SK-N-SH (cell line): ENCODE data around the gene TMEM198. TPM values are rescaled to one million over a fixed set of nuclear protein-coding genes. Genes with fewer than 3 reads are reported as not detected.

Source experiments
- CTCF ChIA-PET: fragments of 300-600, 350-600 bp; formaldehyde crosslinking; extraction: SDS; loops from one replicate; lab custom pipeline; 2021; lab: Yijun Ruan, JAX
- POLR2A ChIA-PET: fragments of 350-600 bp; sonication (Branson Sonifier 250); formaldehyde crosslinking; extraction: SDS; loops from one replicate; lab custom pipeline; 2020; ENCODE audit warnings: antibody characterized with exemption, inconsistent platforms; lab: Yijun Ruan, JAX
- DNase-seq: peaks from one replicate; pipeline ENCODE4 v3.0.0; 2012
- H2AFZ ChIP-seq: fragments of 200-600 bp; sonication (generic); 2 replicates; pipeline ENCODE4 v1.8.1; 2016; ENCODE audit warnings: antibody characterized with exemption, mild to moderate bottlenecking, low read depth
- H3F3A ChIP-seq: fragments of 200-600 bp; sonication (generic); replicated peaks from 2 replicates; pipeline ENCODE3; 2016; ENCODE audit warnings: antibody characterized with exemption, mild to moderate bottlenecking; ENCODE audit not compliant: insufficient read depth
- H3K27ac ChIP-seq, 2 experiments: fragments of 200-500 bp in 1 of 2; fragments of 200-600 bp in 1 of 2; sonication (Bioruptor generic) in 1 of 2; sonication (generic), shearing (Covaris generic) in 1 of 2; 2 replicates each; pipeline versions ENCODE4 v1.5.1 to v1.6.1; 2014 to 2016; ENCODE audit warnings: low read depth in 2 of 2, inconsistent platforms in 1 of 2, low read length in 1 of 2, mild to moderate bottlenecking in 1 of 2, mixed read lengths in 1 of 2
- H3K27me3 ChIP-seq: fragments of 200-600 bp; sonication (generic), shearing (Covaris generic); 2 replicates; pipeline ENCODE4 v1.6.1; 2016; ENCODE audit warnings: mixed run types; ENCODE audit not compliant: insufficient read depth
- H3K36me3 ChIP-seq, 2 experiments: fragments of 200-500 bp in 1 of 2; fragments of 200-600 bp in 1 of 2; sonication (Bioruptor generic) in 1 of 2; sonication (generic) in 1 of 2; replicated peaks in 1 of 2; 2 replicates each; pipeline versions ENCODE3 to v1.5.1; 2014 to 2016; ENCODE audit warnings: low read length in 1 of 2, mild to moderate bottlenecking in 1 of 2; ENCODE audit not compliant: insufficient read depth in 2 of 2, control insufficient read depth in 1 of 2
- H3K4me1 ChIP-seq, 2 experiments: fragments of 200-500 bp in 1 of 2; fragments of 200-600 bp in 1 of 2; sonication (Bioruptor generic) in 1 of 2; sonication (generic), shearing (Covaris generic) in 1 of 2; 2 replicates each; pipeline versions ENCODE4 v1.5.1 to v1.6.1; 2014 to 2016; ENCODE audit warnings: low read depth in 1 of 2, low read length in 1 of 2, mixed run types in 1 of 2; ENCODE audit not compliant: insufficient read depth in 2 of 2, control insufficient read depth in 1 of 2
- H3K4me2 ChIP-seq: fragments of 200-600 bp; sonication (generic), shearing (Covaris generic); 2 replicates; pipeline ENCODE4 v1.6.1; 2017; ENCODE audit warnings: mixed run types
- H3K4me3 ChIP-seq, 2 experiments: fragments of 200-500 bp in 1 of 2; fragments of 200-600 bp in 1 of 2; sonication (Bioruptor generic) in 1 of 2; sonication (generic), shearing (Covaris generic) in 1 of 2; 2 replicates each; pipeline versions ENCODE4 v1.5.1 to v1.8.1; 2014 to 2016; ENCODE audit warnings: low read depth in 2 of 2, inconsistent platforms in 1 of 2, low read length in 1 of 2, mild to moderate bottlenecking in 1 of 2, mixed read lengths in 1 of 2, moderate library complexity in 1 of 2
- H3K79me2 ChIP-seq: fragments of 200-600 bp; sonication (generic); 2 replicates; pipeline ENCODE4 v1.8.1; 2017; ENCODE audit warnings: mild to moderate bottlenecking; ENCODE audit not compliant: insufficient read depth
- H3K9ac ChIP-seq: fragments of 200-600 bp; sonication (generic); 2 replicates; pipeline ENCODE4 v1.6.1; 2017; ENCODE audit warnings: mixed run types
- H3K9me2 ChIP-seq: fragments of 200-600 bp; sonication (generic); 2 replicates; pipeline ENCODE4 v1.6.1; 2017; ENCODE audit warnings: mixed run types
- H3K9me3 ChIP-seq: fragments of 200-600 bp; sonication (generic); 2 replicates; pipeline ENCODE4 v1.6.1; 2017; ENCODE audit warnings: mixed run types, mild to moderate bottlenecking, moderate library complexity
- H4K20me1 ChIP-seq: fragments of 200-600 bp; sonication (generic); 2 replicates; pipeline ENCODE4 v1.6.1; 2017; ENCODE audit warnings: mild to moderate bottlenecking, mixed run types; ENCODE audit not compliant: insufficient read depth
- CTCF ChIP-seq: fragments of 200-600 bp; sonication (generic); IDR thresholded peaks from 2 replicates; pipeline ENCODE4 v1.6.1; 2017; ENCODE audit warnings: antibody characterized with exemption, mild to moderate bottlenecking, moderate library complexity
- ELF1 ChIP-seq: IDR thresholded peaks from 2 replicates; pipeline ENCODE4 v1.4.0; 2012
- EP300 ChIP-seq, 2 experiments: IDR thresholded peaks; 2 replicates each; pipeline versions ENCODE4 v1.4.0 to v1.6.1; 2012; ENCODE audit warnings: borderline replicate concordance in 1 of 2, low read depth in 1 of 2, low read length in 1 of 2
- FOXJ3 ChIP-seq: sonication (generic); formaldehyde crosslinking; IDR thresholded peaks from 2 replicates; pipeline ENCODE4 v1.5.1; 2020; ENCODE audit warnings: mild to moderate bottlenecking, missing genetic modification reagents
- GATA2 ChIP-seq: sonication (generic); formaldehyde crosslinking; IDR thresholded peaks from 2 replicates; pipeline ENCODE4 v1.5.0; 2020; ENCODE audit warnings: mild to moderate bottlenecking, missing genetic modification reagents
- IRF3 ChIP-seq: fragments of 150-350 bp; IDR thresholded peaks from 2 replicates; pipeline ENCODE4 v1.6.1; 2016; ENCODE audit warnings: mild to moderate bottlenecking, low read depth, low read length
- JUND ChIP-seq: IDR thresholded peaks from 2 replicates; pipeline ENCODE4 v1.4.0; 2012
- MAX ChIP-seq: IDR thresholded peaks from 2 replicates; pipeline ENCODE4 v1.4.0; 2012; ENCODE audit warnings: low read depth
- NRF1 ChIP-seq: IDR thresholded peaks from 2 replicates; pipeline ENCODE4 v1.6.1; 2012; ENCODE audit warnings: low read depth, mild to moderate bottlenecking, low read length
- PBX3 ChIP-seq: IDR thresholded peaks from 2 replicates; pipeline ENCODE4; 2012
- POLR2AphosphoS5 ChIP-seq: IDR thresholded peaks from 2 replicates; pipeline ENCODE4 v1.6.1; 2012; ENCODE audit warnings: low read depth, low read length
- RCOR1 ChIP-seq: fragments of 150-350 bp; IDR thresholded peaks from 2 replicates; pipeline ENCODE4 v1.6.1; 2017; ENCODE audit warnings: antibody characterized with exemption, low read length
- TAF1 ChIP-seq: IDR thresholded peaks from 2 replicates; pipeline ENCODE4 v1.6.1; 2012; ENCODE audit warnings: low read depth, mild to moderate bottlenecking, low read length, moderate library complexity, borderline replicate concordance
- TCF12 ChIP-seq: IDR thresholded peaks from 2 replicates; pipeline ENCODE4 v1.4.0; 2012
- USF1 ChIP-seq: IDR thresholded peaks from 2 replicates; pipeline ENCODE4 v1.4.0; 2012; ENCODE audit warnings: low read depth, borderline replicate concordance
- YY1 ChIP-seq: IDR thresholded peaks from 2 replicates; pipeline ENCODE4 v1.4.0; 2012; ENCODE audit warnings: low read depth, mild to moderate bottlenecking
- ZBTB33 ChIP-seq: IDR thresholded peaks from 2 replicates; pipeline ENCODE4 v1.4.0; 2012; ENCODE audit warnings: low read depth, borderline replicate concordance
- WGBS: methylation state at CpG from one replicate; pipeline ENCODE4 v1.1.6; 2017; ENCODE audit warnings: low lambda C conversion rate; 5-methylcytosine and 5-hydroxymethylcytosine counted together
- polyA plus RNA-seq, 3 experiments: library from polyadenylated mRNA; depleted of rRNA; stranded (reverse); fragments of >200 nt; gene quantifications; 2 replicates each; pipeline ENCODE4 v1.2.3, GENCODE V29; 2012

Gene TMEM198
- polyA plus RNA-seq, 1 of the 3 experiments (the other 2 are of a cell fraction): 4.7 TPM

GRCh38 chr2:219575566-219576504, 32.0 kb downstream of the TMEM198 start:
- no peaks in the 10 kb centered on the region for H4K20me1 ChIP-seq
- no peaks in the 10 kb centered on the region for H3K36me3 ChIP-seq
- no peaks in the 10 kb centered on the region for H3K9me3 ChIP-seq
- WGBS: 62% methylated on average over 6 of the region's 6 CpGs
- no peak overlapping the region for H3K4me2 ChIP-seq
- peaks cover 6% of the 10 kb centered on the region for H3F3A ChIP-seq
- no peak overlapping the region for H3K4me3 ChIP-seq
- H2AFZ ChIP-seq: no peak overlapping the region
- H3K79me2 ChIP-seq: no peaks in the 10 kb centered on the region
- H3K9ac ChIP-seq: no peak overlapping the region
- POLR2A ChIA-PET: no interaction called here
- CTCF ChIA-PET: interaction anchor here (0.6 to 1.6 kb wide), 7 partner anchors 16 to 173 kb away, joined by 3 to 6 read pairs (median 3); partner anchors contain the start of gene CHPF
- DNase-seq: no peak
- no peak for TF ChIP-seq ELF1
- TF ChIP-seq USF1: no peak
- no peak for TF ChIP-seq MAX
- TF ChIP-seq YY1: no peak
- TF ChIP-seq RCOR1: no peak
- TF ChIP-seq, all 33 proteins: peak for 0
- peaks cover 3 to 9% of the 10 kb centered on the region in 2 experiments; a peak in 1 of 4 replicates for H3K4me1 ChIP-seq
- peaks cover 7% of the 10 kb centered on the region; the same call in 1 of the 2 replicates for H3K27me3 ChIP-seq
- H3K27ac ChIP-seq: no peak overlapping the region
- no peaks in the 10 kb centered on the region for H3K9me2 ChIP-seq

GRCh38 chr2:219576505-219577388, 32.9 kb downstream of the TMEM198 start:
- H3K4me2 ChIP-seq: no peak overlapping the region
- CTCF ChIA-PET: interaction anchor here (0.6 to 1.6 kb wide), 12 partner anchors 14 to 174 kb away, joined by 3 to 6 read pairs (median 4); partner anchors contain the start of genes CHPF and STK11IP
- TF ChIP-seq TAF1 (no peak), CTCF (no peak), TCF12 (no peak), JUND (no peak), PBX3 (no peak), ZBTB33 (no peak), RCOR1 (no peak), NRF1 (no peak), IRF3 (no peak), EP300 (IDR thresholded peaks at IDR 0.05; ENCODE audit: borderline replicate concordance in 1 of 2, low read depth in 1 of 2, low read length in 1 of 2) (no peak), ELF1 (no peak), FOXJ3 (no peak), POLR2AphosphoS5 (no peak), GATA2 (no peak)

More at GRCh38 chr2:219576505-219577388, 32.9 kb downstream of the TMEM198 start:
- no peaks in the 10 kb centered on the region for H3K9me2 ChIP-seq
- H3K9ac ChIP-seq: no peak overlapping the region
- WGBS: 59% methylated on average over 13 of the region's 15 CpGs
- no peaks in the 10 kb centered on the region for H3K36me3 ChIP-seq
- H3K27ac ChIP-seq: no peak overlapping the region
- no peaks in the 10 kb centered on the region for H3K9me3 ChIP-seq
- no peaks in the 10 kb centered on the region for H3K79me2 ChIP-seq
- no peak overlapping the region for H2AFZ ChIP-seq
- H3F3A ChIP-seq: peaks cover 6% of the 10 kb centered on the region
- POLR2A ChIA-PET: interaction anchor here (0.9 to 1.0 kb wide), 2 partner anchors 20 to 21 kb away, joined by 3 read pairs; partner anchors contain the start of gene STK11IP
- no peak for DNase-seq
- no peaks in the 10 kb centered on the region for H4K20me1 ChIP-seq
- peaks cover under 1 to 8% of the 10 kb centered on the region in 2 experiments; a peak in 1 of 4 replicates for H3K4me1 ChIP-seq
- H3K4me3 ChIP-seq: no peak overlapping the region
- H3K27me3 ChIP-seq: peaks cover 7% of the 10 kb centered on the region; the same call in 1 of the 2 replicates
